H1 (cell line): Measurements from ENCODE around the gene STYK1.

ENCODE experiments used
- CTCF ChIP-seq, 3 experiments: IDR thresholded peaks; 1 replicate in 2 of 3; 2 replicates in 1 of 3; pipeline versions ENCODE4 v1.5.1 to v1.6.1; 2011; ENCODE audit warnings: low read length in 3 of 3, mild to moderate bottlenecking in 3 of 3, inconsistent platforms in 2 of 3, low read depth in 1 of 3, moderate library complexity in 1 of 3; ENCODE audit not compliant: insufficient read depth in 1 of 3; ENCODE audit errors: control extremely low read depth in 1 of 3
- EZH2 ChIP-seq: fragments of 200-600 bp; sonication (generic); IDR thresholded peaks from 2 replicates; pipeline ENCODE4 v1.7.1; 2012; ENCODE audit warnings: low read depth, mild to moderate bottlenecking, moderate library complexity, low read length, inconsistent platforms; ENCODE audit not compliant: severe bottlenecking

DNA sequence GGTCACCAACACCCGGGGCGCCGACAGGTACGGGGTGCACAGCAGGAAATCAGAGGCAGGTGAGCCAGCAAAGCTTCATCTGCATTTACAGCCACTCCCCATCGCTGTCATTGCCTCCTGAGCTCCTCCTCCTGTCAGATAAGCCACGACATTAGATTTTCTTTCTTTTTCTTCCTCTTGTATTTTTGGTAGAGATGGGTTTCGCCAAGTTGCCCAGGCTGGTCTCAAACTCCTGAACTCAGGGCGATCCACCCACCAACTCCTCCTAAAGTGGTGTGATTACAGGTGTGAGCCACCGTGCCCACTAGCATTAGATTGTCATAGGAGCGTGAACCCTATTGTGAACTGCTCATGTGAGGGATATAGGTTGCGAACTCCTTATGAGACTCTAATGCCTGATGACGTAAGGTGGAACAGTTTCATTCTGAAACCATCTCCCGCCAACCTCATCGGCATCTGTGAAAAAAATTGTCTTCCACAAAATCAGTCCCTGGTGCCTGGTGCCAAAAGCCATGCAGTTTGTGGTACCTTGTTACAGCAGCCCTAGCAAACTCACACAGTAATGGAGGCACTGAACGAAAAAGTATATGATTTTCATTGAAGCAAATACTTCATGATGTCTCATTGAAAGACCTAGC lies 1.5 kb downstream of the STYK1 start:
- no peak for TF ChIP-seq EZH2
- TF ChIP-seq CTCF (IDR thresholded peaks at IDR 0.05; ENCODE audit: control extremely low read depth in 1 of 3, insufficient read depth in 1 of 3, low read depth in 1 of 3, low read length in 3 of 3): no peak
